Keratinocyte (primary cell): ENCODE results near the gene KLHL42. TPM values are rescaled to one million over a fixed set of nuclear protein-coding genes. Genes with fewer than 3 reads are reported as not detected.

ENCODE experiments used
- DNase-seq: peaks from one replicate; pipeline ENCODE4 v3.0.0-alpha.2; 2011; ENCODE audit warnings: low read depth, missing footprints, low spot score
- FAIRE-seq: peaks from 2 replicates; lab custom pipeline; 2011; peaks lifted over from hg19 to GRCh38; lab: Jason Lieb, UNC
- H2AFZ ChIP-seq: 2 replicates; pipeline ENCODE4 v1.6.0; 2012; ENCODE audit warnings: low read length, control low read depth, inconsistent platforms; ENCODE audit not compliant: control insufficient read depth
- H3K27ac ChIP-seq: 2 replicates; pipeline ENCODE4 v1.5.1; 2011; ENCODE audit warnings: low read length; ENCODE audit not compliant: control insufficient read depth, insufficient read depth
- H3K27me3 ChIP-seq: 3 replicates; pipeline ENCODE4 v1.6.0; 2011; ENCODE audit warnings: low read length; ENCODE audit not compliant: control insufficient read depth, insufficient read depth; ENCODE audit errors: extremely low read depth
- H3K36me3 ChIP-seq, 2 experiments: 2 replicates in 1 of 2; 3 replicates in 1 of 2; pipeline ENCODE4 v1.5.1; 2011; ENCODE audit warnings: low read length in 2 of 2, mild to moderate bottlenecking in 1 of 2; ENCODE audit not compliant: control insufficient read depth in 2 of 2, insufficient read depth in 2 of 2; ENCODE audit errors: extremely low read depth in 1 of 2
- H3K4me1 ChIP-seq: 3 replicates; pipeline ENCODE4 v1.5.1; 2011; ENCODE audit warnings: low read length; ENCODE audit not compliant: control insufficient read depth, insufficient read depth; ENCODE audit errors: extremely low read depth
- H3K4me2 ChIP-seq: 3 replicates; pipeline ENCODE4 v1.6.0; 2011; ENCODE audit warnings: low read depth, low read length; ENCODE audit not compliant: control insufficient read depth, insufficient read depth; ENCODE audit errors: extremely low read depth
- H3K4me3 ChIP-seq, 3 experiments: fragments of 200-600 bp in 1 of 3; sonication (generic) in 1 of 3; 2 replicates in 2 of 3; 3 replicates in 1 of 3; pipeline ENCODE4 v1.5.1; 2011 to 2016; ENCODE audit warnings: low read length in 3 of 3, mild to moderate bottlenecking in 3 of 3, control low read depth in 2 of 3, inconsistent platforms in 1 of 3, low read depth in 1 of 3, mixed read lengths in 1 of 3, mixed run types in 1 of 3, moderate library complexity in 1 of 3; ENCODE audit not compliant: control insufficient read depth in 2 of 3, insufficient read depth in 2 of 3; ENCODE audit errors: extremely low read depth in 1 of 3
- H3K79me2 ChIP-seq: 2 replicates; pipeline ENCODE4 v1.6.0; 2012; ENCODE audit warnings: low read length; ENCODE audit not compliant: control insufficient read depth, insufficient read depth
- H3K9ac ChIP-seq: 3 replicates; pipeline ENCODE4 v1.6.0; 2011; ENCODE audit warnings: low read length; ENCODE audit not compliant: control insufficient read depth, insufficient read depth; ENCODE audit errors: extremely low read depth
- H3K9me1 ChIP-seq: 3 replicates; pipeline ENCODE4 v1.6.0; 2011; ENCODE audit warnings: low read length; ENCODE audit not compliant: control insufficient read depth, insufficient read depth; ENCODE audit errors: extremely low read depth
- H3K9me3 ChIP-seq: 2 replicates; pipeline ENCODE4 v1.5.1; 2012; ENCODE audit warnings: low read depth, low read length; ENCODE audit not compliant: control insufficient read depth
- H4K20me1 ChIP-seq: 3 replicates; pipeline ENCODE4 v1.6.0; 2011; ENCODE audit warnings: low read length; ENCODE audit not compliant: control insufficient read depth, insufficient read depth; ENCODE audit errors: extremely low read depth
- EZH2 ChIP-seq: IDR thresholded peaks from one replicate; pipeline ENCODE4 v1.6.1; 2012; ENCODE audit warnings: inconsistent platforms, mild to moderate bottlenecking, low read length, moderate library complexity
- dilution Hi-C: fragments of 300-500 bp; cut with MboI; formaldehyde crosslinking; loops from one replicate; pipeline ENCODE4 v1.7.0; 2020; ENCODE audit warnings: low sequenced_read_pairs; ENCODE audit not compliant: extremely low pct_ligation_motif_present
- polyA plus RNA-seq, 5 experiments: library from polyadenylated mRNA; depleted of rRNA in 3 of 5; stranded (reverse) in 3 of 5; stranded (forward) in 1 of 5; unstranded in 1 of 5; fragments of >200 nt; gene quantifications; 1 replicate in 1 of 5; 2 replicates in 3 of 5; 3 replicates in 1 of 5; pipeline versions ENCODE4 v1.2.1 to v1.2.3, GENCODE V29; 2011 to 2012; ENCODE audit warnings: missing spikeins in 2 of 5, low read depth in 1 of 5, low replicate concordance in 1 of 5
- TF ChIP-seq, protein P1 (sequence below), 3 experiments: IDR thresholded peaks in 1 of 3; conservative IDR thresholded peaks in 1 of 3; optimal IDR thresholded peaks in 1 of 3; 2 replicates in 2 of 3; 3 replicates in 1 of 3; pipeline versions ENCODE3 to v1.5.1; 2011; ENCODE audit warnings: low read length in 3 of 3, mild to moderate bottlenecking in 3 of 3, moderate library complexity in 2 of 3, control low read depth in 1 of 3, inconsistent platforms in 1 of 3; ENCODE audit not compliant: insufficient read depth in 2 of 3; ENCODE audit errors: extremely low read depth in 1 of 3

The KLHL42 gene
- polyA plus RNA-seq, 1 donor (not counting 4 experiments of a cell fraction or from before 2014, with no cell fraction given), result 27.2 TPM

GRCh38 chr12:27797301-27798025, 17.4 kb downstream of the KLHL42 start:
- dilution Hi-C loops, result no loop called here
- no peak overlapping the region for H3K4me2 ChIP-seq
- no peaks in the 10 kb centered on the region for H3K9me1 ChIP-seq
- no peak for TF ChIP-seq EZH2
- TF ChIP-seq, protein P1, sequence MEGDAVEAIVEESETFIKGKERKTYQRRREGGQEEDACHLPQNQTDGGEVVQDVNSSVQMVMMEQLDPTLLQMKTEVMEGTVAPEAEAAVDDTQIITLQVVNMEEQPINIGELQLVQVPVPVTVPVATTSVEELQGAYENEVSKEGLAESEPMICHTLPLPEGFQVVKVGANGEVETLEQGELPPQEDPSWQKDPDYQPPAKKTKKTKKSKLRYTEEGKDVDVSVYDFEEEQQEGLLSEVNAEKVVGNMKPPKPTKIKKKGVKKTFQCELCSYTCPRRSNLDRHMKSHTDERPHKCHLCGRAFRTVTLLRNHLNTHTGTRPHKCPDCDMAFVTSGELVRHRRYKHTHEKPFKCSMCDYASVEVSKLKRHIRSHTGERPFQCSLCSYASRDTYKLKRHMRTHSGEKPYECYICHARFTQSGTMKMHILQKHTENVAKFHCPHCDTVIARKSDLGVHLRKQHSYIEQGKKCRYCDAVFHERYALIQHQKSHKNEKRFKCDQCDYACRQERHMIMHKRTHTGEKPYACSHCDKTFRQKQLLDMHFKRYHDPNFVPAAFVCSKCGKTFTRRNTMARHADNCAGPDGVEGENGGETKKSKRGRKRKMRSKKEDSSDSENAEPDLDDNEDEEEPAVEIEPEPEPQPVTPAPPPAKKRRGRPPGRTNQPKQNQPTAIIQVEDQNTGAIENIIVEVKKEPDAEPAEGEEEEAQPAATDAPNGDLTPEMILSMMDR (optimal IDR thresholded peaks at IDR 0.05 in 1 of 3, IDR thresholded peaks at IDR 0.05 in 1 of 3, conservative IDR thresholded peaks at IDR 0.05 in 1 of 3; ENCODE audit: extremely low read depth in 1 of 3, insufficient read depth in 2 of 3, low read length in 3 of 3), result no peak
- no peaks in the 10 kb centered on the region for H3K27me3 ChIP-seq
- H3K27ac ChIP-seq, result no peak overlapping the region
- no peak overlapping the region for H2AFZ ChIP-seq
- no peaks in the 10 kb centered on the region for H4K20me1 ChIP-seq
- no peaks in the 10 kb centered on the region for H3K9me3 ChIP-seq
- FAIRE-seq (peak; percentile 9), DNase-seq (no peak)
- H3K36me3 ChIP-seq, result peaks cover 15 to 33% of the 10 kb centered on the region in 2 experiments
- H3K79me2 ChIP-seq, result peaks cover 4% of the 10 kb centered on the region
- no peaks in the 10 kb centered on the region for H3K4me1 ChIP-seq
- H3K9ac ChIP-seq, result no peak overlapping the region
- no peak overlapping the region for H3K4me3 ChIP-seq

DNA sequence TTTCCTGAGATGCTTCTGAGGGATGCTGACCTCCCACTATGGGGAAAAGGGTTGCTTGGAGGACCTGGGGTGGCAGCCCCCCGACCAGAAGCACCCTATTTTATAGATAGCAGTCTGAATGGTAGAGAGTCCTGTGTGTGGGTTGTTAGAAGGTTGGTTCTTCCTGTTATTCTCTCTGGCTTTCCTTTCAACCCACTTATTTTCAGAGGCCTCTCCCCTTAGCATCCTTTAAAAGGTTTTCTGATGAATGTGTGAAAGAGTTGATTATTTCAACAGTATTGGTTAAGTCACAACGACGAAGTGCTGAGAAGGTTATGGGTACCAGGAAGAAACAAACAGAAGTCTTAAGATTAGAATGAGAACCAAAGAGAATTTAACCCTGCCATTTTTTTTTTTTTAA, 20.8 kb downstream of the KLHL42 start:
- no peaks in the 10 kb centered on the region for H3K4me1 ChIP-seq
- H3K9me1 ChIP-seq, result no peaks in the 10 kb centered on the region
- H3K79me2 ChIP-seq, result no peaks in the 10 kb centered on the region
- no peak overlapping the region for H3K27ac ChIP-seq
- H3K4me3 ChIP-seq, result no peak overlapping the region
- no peak for DNase-seq
- H3K4me2 ChIP-seq, result no peak overlapping the region
- peaks cover 11 to 12% of the 10 kb centered on the region in 2 experiments for H3K36me3 ChIP-seq
- no peak overlapping the region for H2AFZ ChIP-seq
- dilution Hi-C loops, result no loop called here
- TF ChIP-seq, protein P1 (optimal IDR thresholded peaks at IDR 0.05 in 1 of 3, IDR thresholded peaks at IDR 0.05 in 1 of 3, conservative IDR thresholded peaks at IDR 0.05 in 1 of 3; ENCODE audit: extremely low read depth in 1 of 3, insufficient read depth in 2 of 3, low read length in 3 of 3), result no peak
- TF ChIP-seq EZH2, result no peak
- H4K20me1 ChIP-seq, result no peaks in the 10 kb centered on the region
- no peaks in the 10 kb centered on the region for H3K9me3 ChIP-seq
- H3K27me3 ChIP-seq, result no peaks in the 10 kb centered on the region
- H3K9ac ChIP-seq, result no peak overlapping the region
- FAIRE-seq, result no peak
